Measurements from ENCODE around the gene EPS8L2. TPM values are rescaled to one million over a fixed set of nuclear protein-coding genes. Genes with fewer than 3 reads are reported as not detected.

EPS8L2 gene
- total and polyA plus RNA-seq, 2 of the 13 experiments (the other 11 are each of a cell fraction or from before 2014, with no cell fraction given) = 89.3 to 416 TPM

DNA sequence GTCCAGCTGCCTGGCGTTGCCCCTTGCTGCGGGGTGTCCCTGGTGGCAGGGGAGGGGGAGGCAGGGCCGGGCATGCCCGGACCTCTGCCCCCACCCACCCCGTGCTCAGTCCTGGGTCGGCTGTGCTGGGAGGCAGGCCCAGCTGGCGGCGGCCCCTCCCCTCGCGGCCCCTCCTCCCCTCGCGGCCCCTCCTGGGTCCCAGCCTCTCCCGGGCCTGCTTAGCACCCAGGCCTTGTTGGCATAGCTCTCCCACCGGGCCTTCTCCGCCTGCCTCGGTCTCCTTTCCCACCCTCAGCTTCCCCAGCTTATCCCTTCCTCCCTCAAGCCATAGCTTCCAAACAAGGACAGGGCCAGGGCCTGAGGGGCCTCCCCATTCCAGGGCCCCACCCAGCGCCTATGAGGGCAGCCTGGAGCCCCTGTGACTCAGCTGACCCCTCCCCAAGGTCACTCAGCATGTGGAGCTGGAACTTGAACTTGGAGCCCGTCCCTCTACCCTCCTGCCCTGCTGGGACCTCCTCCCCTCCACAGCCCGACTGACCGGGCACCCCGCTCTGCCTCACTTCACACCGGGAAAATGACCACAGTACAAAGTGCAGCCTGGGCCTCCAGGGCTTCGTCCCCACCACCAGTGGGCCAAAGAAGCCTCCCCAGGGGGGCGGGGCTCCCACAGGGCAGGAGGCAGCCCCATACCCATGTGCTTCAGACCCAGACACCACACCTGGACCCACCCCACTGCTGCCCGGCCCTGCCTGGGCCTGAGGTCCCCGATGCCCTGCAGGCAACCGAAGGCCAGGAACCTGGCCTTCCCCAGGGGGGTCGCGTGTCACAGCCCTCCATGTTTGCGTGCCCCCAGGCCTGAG lies 1.2 kb downstream of the EPS8L2 start (continued):
- TF ChIP-seq ZNF251 (CRISPR knock-in tag; IDR thresholded peaks at IDR 0.05) (no peak), JUN (CRISPR knock-in tag; IDR thresholded peaks at IDR 0.05) (peak; percentile 84; the same call in 1 of the 2 replicates), ZBTB7A (CRISPR knock-in tag; IDR thresholded peaks at IDR 0.05) (peak; percentile 82), ZNF768 (CRISPR knock-in tag; IDR thresholded peaks at IDR 0.05) (peak; percentile 36; the same call in 1 of the 2 replicates), ZSCAN9 (CRISPR knock-in tag; IDR thresholded peaks at IDR 0.05; ENCODE audit: borderline replicate concordance) (no peak), FOXM1 (CRISPR knock-in tag; IDR thresholded peaks at IDR 0.05) (no peak), NFATC3 (CRISPR knock-in tag; IDR thresholded peaks at IDR 0.05) (no peak), NFE2L2 (IDR thresholded peaks at IDR 0.05; ENCODE audit: low read length) (no peak), HDAC6 (IDR thresholded peaks at IDR 0.05; ENCODE audit: low read depth, low read length) (no peak), FOSL1 (CRISPR knock-in tag; IDR thresholded peaks at IDR 0.05; ENCODE audit: borderline replicate concordance) (peak; percentile 88), RFX3 (CRISPR knock-in tag; IDR thresholded peaks at IDR 0.05) (no peak), DNMT3B (CRISPR knock-in tag; conservative IDR thresholded peaks at IDR 0.05) (no peak), ZNF589 (CRISPR knock-in tag; conservative IDR thresholded peaks at IDR 0.05) (0 out of 2 replicates have a peak, but pooled peaks have one; percentile 45), KDM4B (CRISPR knock-in tag; IDR thresholded peaks at IDR 0.05) (no peak; the same call in 1 of the 2 replicates)
- TF ChIP-seq, protein P1, sequence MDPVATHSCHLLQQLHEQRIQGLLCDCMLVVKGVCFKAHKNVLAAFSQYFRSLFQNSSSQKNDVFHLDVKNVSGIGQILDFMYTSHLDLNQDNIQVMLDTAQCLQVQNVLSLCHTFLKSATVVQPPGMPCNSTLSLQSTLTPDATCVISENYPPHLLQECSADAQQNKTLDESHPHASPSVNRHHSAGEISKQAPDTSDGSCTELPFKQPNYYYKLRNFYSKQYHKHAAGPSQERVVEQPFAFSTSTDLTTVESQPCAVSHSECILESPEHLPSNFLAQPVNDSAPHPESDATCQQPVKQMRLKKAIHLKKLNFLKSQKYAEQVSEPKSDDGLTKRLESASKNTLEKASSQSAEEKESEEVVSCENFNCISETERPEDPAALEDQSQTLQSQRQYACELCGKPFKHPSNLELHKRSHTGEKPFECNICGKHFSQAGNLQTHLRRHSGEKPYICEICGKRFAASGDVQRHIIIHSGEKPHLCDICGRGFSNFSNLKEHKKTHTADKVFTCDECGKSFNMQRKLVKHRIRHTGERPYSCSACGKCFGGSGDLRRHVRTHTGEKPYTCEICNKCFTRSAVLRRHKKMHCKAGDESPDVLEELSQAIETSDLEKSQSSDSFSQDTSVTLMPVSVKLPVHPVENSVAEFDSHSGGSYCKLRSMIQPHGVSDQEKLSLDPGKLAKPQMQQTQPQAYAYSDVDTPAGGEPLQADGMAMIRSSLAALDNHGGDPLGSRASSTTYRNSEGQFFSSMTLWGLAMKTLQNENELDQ (CRISPR knock-in tag; IDR thresholded peaks at IDR 0.05; ENCODE audit: borderline replicate concordance) = no peak
- TF ChIP-seq, protein P2, sequence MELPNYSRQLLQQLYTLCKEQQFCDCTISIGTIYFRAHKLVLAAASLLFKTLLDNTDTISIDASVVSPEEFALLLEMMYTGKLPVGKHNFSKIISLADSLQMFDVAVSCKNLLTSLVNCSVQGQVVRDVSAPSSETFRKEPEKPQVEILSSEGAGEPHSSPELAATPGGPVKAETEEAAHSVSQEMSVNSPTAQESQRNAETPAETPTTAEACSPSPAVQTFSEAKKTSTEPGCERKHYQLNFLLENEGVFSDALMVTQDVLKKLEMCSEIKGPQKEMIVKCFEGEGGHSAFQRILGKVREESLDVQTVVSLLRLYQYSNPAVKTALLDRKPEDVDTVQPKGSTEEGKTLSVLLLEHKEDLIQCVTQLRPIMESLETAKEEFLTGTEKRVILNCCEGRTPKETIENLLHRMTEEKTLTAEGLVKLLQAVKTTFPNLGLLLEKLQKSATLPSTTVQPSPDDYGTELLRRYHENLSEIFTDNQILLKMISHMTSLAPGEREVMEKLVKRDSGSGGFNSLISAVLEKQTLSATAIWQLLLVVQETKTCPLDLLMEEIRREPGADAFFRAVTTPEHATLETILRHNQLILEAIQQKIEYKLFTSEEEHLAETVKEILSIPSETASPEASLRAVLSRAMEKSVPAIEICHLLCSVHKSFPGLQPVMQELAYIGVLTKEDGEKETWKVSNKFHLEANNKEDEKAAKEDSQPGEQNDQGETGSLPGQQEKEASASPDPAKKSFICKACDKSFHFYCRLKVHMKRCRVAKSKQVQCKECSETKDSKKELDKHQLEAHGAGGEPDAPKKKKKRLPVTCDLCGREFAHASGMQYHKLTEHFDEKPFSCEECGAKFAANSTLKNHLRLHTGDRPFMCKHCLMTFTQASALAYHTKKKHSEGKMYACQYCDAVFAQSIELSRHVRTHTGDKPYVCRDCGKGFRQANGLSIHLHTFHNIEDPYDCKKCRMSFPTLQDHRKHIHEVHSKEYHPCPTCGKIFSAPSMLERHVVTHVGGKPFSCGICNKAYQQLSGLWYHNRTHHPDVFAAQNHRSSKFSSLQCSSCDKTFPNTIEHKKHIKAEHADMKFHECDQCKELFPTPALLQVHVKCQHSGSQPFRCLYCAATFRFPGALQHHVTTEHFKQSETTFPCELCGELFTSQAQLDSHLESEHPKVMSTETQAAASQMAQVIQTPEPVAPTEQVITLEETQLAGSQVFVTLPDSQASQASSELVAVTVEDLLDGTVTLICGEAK (IDR thresholded peaks at IDR 0.05) = no peak
- TF ChIP-seq, protein P2 (CRISPR knock-in tag; IDR thresholded peaks at IDR 0.05) = peak; percentile 86
- TF ChIP-seq, protein P3, sequence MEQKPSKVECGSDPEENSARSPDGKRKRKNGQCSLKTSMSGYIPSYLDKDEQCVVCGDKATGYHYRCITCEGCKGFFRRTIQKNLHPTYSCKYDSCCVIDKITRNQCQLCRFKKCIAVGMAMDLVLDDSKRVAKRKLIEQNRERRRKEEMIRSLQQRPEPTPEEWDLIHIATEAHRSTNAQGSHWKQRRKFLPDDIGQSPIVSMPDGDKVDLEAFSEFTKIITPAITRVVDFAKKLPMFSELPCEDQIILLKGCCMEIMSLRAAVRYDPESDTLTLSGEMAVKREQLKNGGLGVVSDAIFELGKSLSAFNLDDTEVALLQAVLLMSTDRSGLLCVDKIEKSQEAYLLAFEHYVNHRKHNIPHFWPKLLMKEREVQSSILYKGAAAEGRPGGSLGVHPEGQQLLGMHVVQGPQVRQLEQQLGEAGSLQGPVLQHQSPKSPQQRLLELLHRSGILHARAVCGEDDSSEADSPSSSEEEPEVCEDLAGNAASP (CRISPR knock-in tag; IDR thresholded peaks at IDR 0.05; ENCODE audit: borderline replicate concordance) = peak; percentile 94

Measured in HepG2 (cell line).